ENCODE measurements around the gene HSD17B8. TPM values are rescaled to one million over a fixed set of nuclear protein-coding genes. Genes with fewer than 3 reads are reported as not detected.

The HSD17B8 gene
- polyA plus RNA-seq, 6 donors from 2014 or later, result 13.8 to 24.1 (median 21.6) TPM

DNA sequence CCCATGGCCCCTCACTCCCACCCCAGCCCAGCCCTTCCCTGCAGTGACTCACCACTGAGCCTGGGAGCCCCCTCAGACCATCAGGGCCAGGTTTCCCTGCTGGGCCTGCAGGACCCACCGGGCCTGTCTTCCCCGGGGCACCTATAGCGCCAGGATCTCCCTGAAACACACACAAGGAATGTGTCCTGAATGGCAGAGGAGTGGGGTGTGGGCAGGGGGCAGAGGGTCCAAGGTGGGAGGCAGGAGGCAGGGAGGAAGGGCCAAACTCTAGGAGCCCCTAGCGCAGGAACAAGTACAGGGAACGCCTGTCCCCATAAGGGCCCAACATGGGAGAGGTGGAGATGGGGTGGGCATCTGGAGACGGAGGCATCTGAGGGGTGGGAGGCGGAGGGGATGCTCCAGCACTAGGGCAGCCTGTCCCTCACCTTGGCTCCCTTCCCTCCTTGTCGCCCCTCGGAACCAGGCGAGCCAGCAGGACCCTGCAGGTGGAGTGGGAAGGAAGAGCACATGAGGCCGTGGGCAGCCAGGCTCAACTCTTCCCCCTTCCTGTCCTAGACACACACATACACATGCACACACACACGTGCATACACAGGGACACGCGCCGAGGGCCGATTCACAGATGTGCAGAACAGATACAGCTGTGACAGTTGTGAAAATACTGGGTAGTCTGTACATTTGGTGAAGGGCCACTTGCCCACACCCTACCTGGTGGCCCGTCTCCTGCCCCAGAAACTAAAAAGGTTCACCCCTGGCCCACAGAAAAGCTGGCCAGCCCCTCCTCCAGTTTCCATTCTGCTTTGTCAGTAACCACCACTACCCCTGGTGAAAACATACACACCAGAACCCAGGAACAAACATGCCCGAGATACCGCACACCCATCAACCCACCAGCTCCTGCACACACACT is 36.8 kb upstream of the HSD17B8 start:
- Mint-ChIP-seq H3K9me3 (no peaks in the 10 kb centered on the region), H3K27me3 (peaks cover 6 to 35% (median 30%) of the 10 kb centered on the region in 3 donors), H3K36me3 (no peaks in the 10 kb centered on the region), H3K4me1 (peaks cover 10 to 14% (median 13%) of the 10 kb centered on the region in 3 donors), H3K4me3 (no peak overlapping the region), H3K27ac (no peak overlapping the region)
- DNase-seq (no peak), ATAC-seq (ENCODE audit: low read depth in 2 of 2) (no peak)

DNA sequence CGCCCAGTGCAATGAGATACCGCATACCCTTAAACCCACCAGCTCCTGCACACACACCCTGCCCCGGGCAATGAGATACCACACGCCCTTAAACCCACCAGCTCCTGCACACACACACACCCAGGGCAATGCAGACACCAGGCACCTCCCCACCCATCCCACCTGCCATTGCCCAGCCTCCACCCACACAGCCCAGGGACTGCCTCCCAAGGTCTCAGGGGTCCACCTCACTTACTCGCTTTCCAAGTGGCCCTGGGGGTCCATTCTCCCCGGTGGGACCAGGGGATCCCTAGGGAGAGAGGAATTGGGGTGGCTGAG is 36.2 kb upstream of the HSD17B8 start:
- H3K36me3 Mint-ChIP-seq, result no peaks in the 10 kb centered on the region
- peak overlapping the region in 1 of 6 donors; percentile 74 for H3K27ac Mint-ChIP-seq
- ATAC-seq (ENCODE audit: low read depth in 2 of 2) (no peak), DNase-seq (no peak)
- H3K4me3 Mint-ChIP-seq, result no peak overlapping the region
- no peaks in the 10 kb centered on the region for H3K9me3 Mint-ChIP-seq
- H3K27me3 Mint-ChIP-seq, result peaks cover 7 to 39% (median 36%) of the 10 kb centered on the region in 3 donors
- H3K4me1 Mint-ChIP-seq, result peaks cover 12 to 16% (median 14%) of the 10 kb centered on the region in 3 donors

- DNase-seq (no peak), ATAC-seq (ENCODE audit: low read depth in 2 of 2) (no peak)
- Mint-ChIP-seq H3K4me1 (peaks cover 12 to 16% (median 14%) of the 10 kb centered on the region in 3 donors), H3K36me3 (no peaks in the 10 kb centered on the region), H3K4me3 (peak overlapping the region in 1 of 8 donors; percentile 35), H3K27ac (no peak overlapping the region), H3K9me3 (no peaks in the 10 kb centered on the region), H3K27me3 (peaks cover 7 to 39% (median 37%) of the 10 kb centered on the region in 3 donors)
These were observed 35.8 kb upstream of the HSD17B8 start for GRCh38 chr6:33168639-33169038.

GRCh38 chr6:33169291-33170175 is 34.9 kb upstream of the HSD17B8 start:
- H3K4me1 Mint-ChIP-seq, result peaks cover 12 to 16% (median 14%) of the 10 kb centered on the region in 3 donors
- H3K4me3 Mint-ChIP-seq, result peak overlapping the region in 1 of 8 donors; percentile 42
- DNase-seq (no peak), ATAC-seq (ENCODE audit: low read depth in 2 of 2) (no peak)
- no peaks in the 10 kb centered on the region for H3K36me3 Mint-ChIP-seq
- H3K27ac Mint-ChIP-seq, result peak overlapping the region in 2 of 6 donors; percentile 62 to 79
- H3K27me3 Mint-ChIP-seq, result peaks cover 4 to 32% (median 31%) of the 10 kb centered on the region in 3 donors
- no peaks in the 10 kb centered on the region for H3K9me3 Mint-ChIP-seq

DNA sequence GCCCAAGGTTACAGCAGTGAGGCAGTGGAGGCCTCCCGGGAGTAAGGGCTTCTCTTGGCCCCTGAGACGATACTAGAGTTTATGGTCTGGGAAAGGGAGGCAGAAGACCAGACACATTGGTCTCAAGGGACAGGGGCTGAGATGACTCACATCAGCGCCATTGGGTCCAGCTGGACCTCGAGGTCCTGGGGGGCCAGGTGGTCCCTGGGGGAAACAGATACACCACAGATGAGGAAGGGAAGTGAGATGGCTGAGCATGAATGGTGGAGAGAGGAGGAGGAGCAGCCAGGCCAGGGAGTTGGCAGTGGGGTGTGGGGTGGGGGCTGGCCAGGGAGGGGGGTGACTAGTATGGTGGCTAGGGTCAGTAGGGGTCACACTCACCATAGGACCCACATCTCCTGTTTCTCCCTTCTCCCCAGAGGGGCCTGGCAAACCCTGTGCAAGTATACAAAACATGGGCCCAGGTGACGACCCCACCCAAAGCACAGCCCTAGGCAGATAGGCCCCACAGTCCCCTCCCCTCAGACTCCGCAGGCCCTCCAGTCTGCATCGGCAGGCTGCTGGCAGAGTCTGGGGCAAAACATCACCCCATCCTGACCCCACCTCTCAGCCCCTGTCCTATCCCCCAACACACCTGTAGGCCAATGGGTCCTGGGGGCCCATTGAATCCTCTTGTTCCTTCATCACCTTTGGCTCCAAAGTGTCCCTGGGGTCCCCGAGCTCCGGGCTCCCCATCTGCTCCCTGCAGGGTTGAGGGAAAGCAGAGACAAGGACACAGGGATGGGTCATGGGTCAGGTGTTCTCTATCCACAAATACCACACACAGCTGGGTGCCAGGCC is 34.1 kb upstream of the HSD17B8 start:
- no peak for ATAC-seq (ENCODE audit: low read depth in 2 of 2)

DNA sequence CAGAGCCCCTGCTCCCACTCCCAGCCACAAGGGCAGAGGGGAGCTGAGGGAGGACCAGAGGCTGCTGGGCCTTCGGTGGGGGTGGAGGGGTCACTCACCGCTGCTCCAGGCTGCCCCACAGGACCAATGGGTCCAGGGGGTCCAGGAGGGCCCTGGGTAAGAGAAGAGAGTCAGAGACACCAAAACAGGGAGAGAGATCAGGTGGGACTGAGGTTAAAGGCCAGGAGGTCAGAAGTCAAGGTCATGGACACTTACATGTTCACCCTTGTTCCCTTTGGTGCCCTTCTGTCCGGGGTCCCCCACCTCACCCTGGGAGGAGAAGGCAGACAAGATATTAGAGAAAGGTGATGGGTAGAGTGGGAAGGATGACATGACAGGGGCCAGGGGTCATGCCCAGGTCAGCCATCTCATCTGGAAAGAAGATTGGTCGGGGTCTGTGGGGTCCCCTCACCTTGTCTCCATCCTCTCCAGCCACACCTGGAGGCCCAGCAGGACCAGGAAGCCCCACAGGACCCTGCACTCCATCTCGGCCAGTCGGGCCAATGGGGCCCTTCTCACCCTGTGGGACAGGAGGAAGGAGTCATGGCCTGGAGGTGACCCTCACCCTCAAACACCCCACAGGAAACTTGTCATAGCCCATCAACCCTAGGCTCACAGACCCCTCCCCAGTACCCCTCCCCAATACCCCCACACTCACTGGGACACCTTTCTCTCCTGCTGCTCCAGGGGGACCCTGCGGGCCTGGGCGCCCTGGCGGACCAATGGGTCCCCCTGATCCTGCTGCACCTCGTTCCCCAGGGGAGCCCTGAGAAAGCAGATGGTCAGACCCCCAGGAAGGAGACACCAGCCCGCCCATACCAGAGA is 33.2 kb upstream of the HSD17B8 start:
- DNase-seq (no peak), ATAC-seq (ENCODE audit: low read depth in 2 of 2) (no peak)
- Mint-ChIP-seq H3K36me3 (no peaks in the 10 kb centered on the region), H3K9me3 (no peaks in the 10 kb centered on the region), H3K4me3 (no peak overlapping the region), H3K27ac (peak overlapping the region in 1 of 6 donors; percentile 7), H3K27me3 (peaks cover 8 to 38% (median 32%) of the 10 kb centered on the region in 3 donors), H3K4me1 (peaks cover 12 to 16% (median 14%) of the 10 kb centered on the region in 3 donors)

More for the DNA sequence above, 34.1 kb upstream of the HSD17B8 start:
- peak overlapping the region in 4 of 6 donors; percentile 7 to 83 (median 56) for H3K27ac Mint-ChIP-seq
- H3K9me3 Mint-ChIP-seq, result no peaks in the 10 kb centered on the region
- peaks cover 8 to 38% (median 32%) of the 10 kb centered on the region in 3 donors for H3K27me3 Mint-ChIP-seq
- H3K36me3 Mint-ChIP-seq, result no peaks in the 10 kb centered on the region
- H3K4me1 Mint-ChIP-seq, result peaks cover 12 to 16% (median 14%) of the 10 kb centered on the region in 3 donors
- H3K4me3 Mint-ChIP-seq, result no peak overlapping the region
- DNase-seq, result no peak

DNA sequence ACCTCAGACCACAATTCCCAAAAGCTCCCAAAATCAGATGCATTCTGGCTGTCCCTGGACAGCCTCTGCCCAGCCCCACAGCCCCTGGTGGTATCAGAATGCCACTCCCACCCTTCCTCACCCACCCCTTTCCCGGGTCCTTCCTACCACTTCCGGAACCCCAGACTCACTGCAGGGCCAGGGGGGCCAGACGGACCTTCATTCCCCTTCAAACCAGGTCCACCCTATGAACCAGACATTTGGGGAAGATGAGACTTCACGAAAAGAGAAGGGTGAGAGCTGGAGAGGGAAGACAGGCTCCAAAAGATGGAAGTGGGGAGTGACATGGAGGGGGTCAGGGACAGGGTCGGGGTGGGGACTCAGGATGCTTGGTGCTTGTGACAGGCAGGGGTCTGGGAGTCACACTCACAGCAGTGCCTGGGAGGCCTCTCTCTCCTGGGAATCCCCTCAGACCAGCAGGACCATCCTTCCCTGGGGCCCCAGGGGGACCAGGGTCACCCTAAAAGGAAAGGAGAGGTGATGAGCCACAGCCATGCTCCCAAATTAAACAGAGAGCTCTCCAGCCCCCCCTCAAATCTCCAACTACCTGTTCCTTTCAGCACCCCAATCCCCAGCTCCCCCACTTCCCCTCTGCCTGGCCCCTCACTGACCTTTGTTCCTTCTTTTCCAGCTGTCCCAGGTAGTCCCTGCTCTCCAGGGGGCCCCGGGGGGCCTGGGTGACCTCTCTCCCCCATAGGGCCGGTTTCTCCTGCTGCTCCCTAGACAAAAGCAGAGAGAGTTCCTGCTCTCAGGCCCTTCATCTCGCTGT is 32.4 kb upstream of the HSD17B8 start:
- no peak for DNase-seq

DNA sequence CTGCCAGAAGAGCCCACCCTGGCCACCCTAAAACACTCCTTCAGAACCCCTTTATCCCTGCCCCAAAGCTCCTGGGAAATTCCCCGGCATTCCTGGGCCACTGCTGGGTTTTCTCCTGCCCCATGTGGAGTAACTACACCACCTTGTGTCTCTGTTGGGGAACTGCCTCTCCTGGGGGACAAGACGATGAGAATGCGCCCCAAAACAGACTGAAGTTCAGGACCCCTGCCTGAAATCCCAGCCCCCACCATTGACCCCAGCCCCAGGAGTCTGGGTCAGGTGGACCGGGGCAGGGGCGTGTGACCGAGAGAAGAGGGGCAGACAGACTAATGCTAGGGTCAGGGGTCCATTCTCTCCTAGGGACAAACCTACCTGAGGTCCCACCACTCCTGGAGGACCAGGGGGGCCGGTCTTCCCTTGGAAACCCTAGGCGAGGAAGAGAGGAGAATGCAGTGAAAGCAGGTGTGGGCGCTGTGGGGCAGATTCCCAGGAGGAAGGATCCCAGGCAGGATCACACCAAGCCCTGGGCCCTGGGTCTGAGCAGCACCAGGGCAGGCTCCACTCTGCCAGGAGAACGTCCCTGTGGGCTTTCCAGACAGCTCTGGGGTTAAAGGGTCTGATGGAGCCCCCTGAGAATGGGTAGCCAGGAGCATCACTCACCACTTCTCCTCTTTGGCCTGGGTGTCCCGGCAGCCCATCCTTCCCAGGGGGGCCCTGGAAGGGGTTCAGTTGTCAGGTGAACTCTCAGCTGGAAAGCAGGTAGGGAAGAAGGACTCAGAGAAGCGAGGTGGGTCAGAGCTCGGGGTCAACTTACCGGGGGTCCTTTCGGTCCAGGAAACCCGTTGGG is 31.5 kb upstream of the HSD17B8 start:
- DNase-seq (no peak), ATAC-seq (ENCODE audit: low read depth in 2 of 2) (no peak)
- peak overlapping the region in 5 of 6 donors; percentile 38 to 94 (median 60) for H3K27ac Mint-ChIP-seq

More for the DNA sequence above, 32.4 kb upstream of the HSD17B8 start:
- no peaks in the 10 kb centered on the region for H3K36me3 Mint-ChIP-seq
- peak overlapping the region in 1 of 6 donors; percentile 51 for H3K27ac Mint-ChIP-seq
- no peaks in the 10 kb centered on the region for H3K9me3 Mint-ChIP-seq
- peaks cover 12 to 16% (median 14%) of the 10 kb centered on the region in 3 donors for H3K4me1 Mint-ChIP-seq
- peak overlapping the region in 1 of 8 donors; percentile 59 for H3K4me3 Mint-ChIP-seq
- H3K27me3 Mint-ChIP-seq, result peaks cover 8 to 37% (median 37%) of the 10 kb centered on the region in 3 donors
- ATAC-seq (ENCODE audit: low read depth in 2 of 2), result no peak

DNA sequence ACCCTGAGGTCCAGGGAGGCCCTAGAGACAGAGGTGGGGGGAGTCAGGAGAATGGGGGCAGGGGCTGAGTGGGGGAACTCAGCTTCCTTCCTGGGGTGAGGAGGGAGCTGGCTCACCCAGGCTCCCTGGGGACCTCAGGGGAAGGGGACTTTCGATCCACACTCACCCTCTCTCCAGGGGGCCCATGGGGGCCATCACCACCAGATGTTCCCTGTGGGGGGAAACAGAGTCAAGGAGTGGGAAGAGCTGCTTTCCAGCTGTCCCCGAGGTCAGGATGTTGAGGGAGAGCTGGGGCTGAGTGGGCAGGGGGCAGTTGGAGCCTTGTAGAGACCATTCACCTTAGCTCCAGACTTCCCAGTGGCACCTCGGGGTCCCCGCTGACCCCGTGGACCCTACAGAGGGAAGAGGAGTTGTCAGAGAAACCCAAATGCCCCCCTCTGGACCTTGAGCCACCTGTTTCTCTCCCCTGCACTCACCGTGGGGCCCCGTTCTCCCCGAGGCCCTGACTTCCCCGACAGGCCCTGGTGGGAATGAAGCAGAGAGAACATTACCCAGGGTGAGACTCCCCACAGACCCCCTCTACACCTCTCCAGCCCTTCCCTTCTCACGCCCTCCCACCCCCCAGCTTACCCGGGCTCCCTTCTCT is 30.8 kb upstream of the HSD17B8 start:
- Mint-ChIP-seq H3K9me3 (no peaks in the 10 kb centered on the region), H3K36me3 (no peaks in the 10 kb centered on the region), H3K4me1 (peaks cover 12 to 16% (median 14%) of the 10 kb centered on the region in 3 donors), H3K4me3 (no peak overlapping the region), H3K27ac (peak overlapping the region in 1 of 6 donors; percentile 62), H3K27me3 (peaks cover 8 to 46% (median 43%) of the 10 kb centered on the region in 3 donors)
- DNase-seq (no peak), ATAC-seq (ENCODE audit: low read depth in 2 of 2) (no peak)

More for the DNA sequence above, 31.5 kb upstream of the HSD17B8 start:
- Mint-ChIP-seq H3K9me3 (no peaks in the 10 kb centered on the region), H3K27me3 (peaks cover 8 to 45% (median 43%) of the 10 kb centered on the region in 3 donors), H3K4me3 (peak overlapping the region in 1 of 8 donors; percentile 59), H3K36me3 (no peaks in the 10 kb centered on the region), H3K4me1 (peaks cover 12 to 16% (median 14%) of the 10 kb centered on the region in 3 donors)

- Mint-ChIP-seq H3K36me3 (no peaks in the 10 kb centered on the region), H3K4me3 (no peak overlapping the region), H3K27ac (no peak overlapping the region), H3K4me1 (peaks cover 5 to 15% (median 11%) of the 10 kb centered on the region in 3 donors), H3K27me3 (peaks cover 8 to 49% (median 43%) of the 10 kb centered on the region in 3 donors), H3K9me3 (no peaks in the 10 kb centered on the region)
- DNase-seq (no peak), ATAC-seq (ENCODE audit: low read depth in 2 of 2) (no peak)
These were observed 29.7 kb upstream of the HSD17B8 start for GRCh38 chr6:33174784-33175183.
